GM19328 (cell line): Measurements from ENCODE around the gene IP6K3.

Experiments
- ATAC-seq: cut with Tn5 transposase; IDR thresholded peaks from one replicate; pipeline ENCODE4 v1.9.1; 2021; ENCODE audit warnings: mild to moderate bottlenecking, moderate library complexity; ENCODE audit not compliant: unreplicated experiment

IP6K3 gene

GRCh38 chr6:33777398-33778388, 31.0 kb upstream of the IP6K3 start:
- no peak for ATAC-seq

GRCh38 chr6:33776764-33777163, 30.1 kb upstream of the IP6K3 start:
- no peak for ATAC-seq

- no peak for ATAC-seq
These were observed 29.5 kb upstream of the IP6K3 start for GRCh38 chr6:33776186-33776585.

GRCh38 chr6:33774774-33775173, 28.1 kb upstream of the IP6K3 start:
- no peak for ATAC-seq

GRCh38 chr6:33772902-33773472, 26.3 kb upstream of the IP6K3 start:
- no peak for ATAC-seq

GRCh38 chr6:33772082-33772830, 25.6 kb upstream of the IP6K3 start:
- no peak for ATAC-seq

- ATAC-seq = no peak
These were observed 24.7 kb upstream of the IP6K3 start for GRCh38 chr6:33771146-33772081.

- ATAC-seq = no peak
These were observed 24.1 kb upstream of the IP6K3 start for GRCh38 chr6:33770833-33771145.

GRCh38 chr6:33770124-33770832, 23.6 kb upstream of the IP6K3 start:
- no peak for ATAC-seq

GRCh38 chr6:33769248-33769821, 22.6 kb upstream of the IP6K3 start:
- no peak for ATAC-seq

- no peak for ATAC-seq
These were observed 22.0 kb upstream of the IP6K3 start for GRCh38 chr6:33768644-33769120.

- ATAC-seq = no peak
These were observed 20.5 kb upstream of the IP6K3 start for GRCh38 chr6:33766921-33767907.

- no peak for ATAC-seq
These were observed 18.7 kb upstream of the IP6K3 start for GRCh38 chr6:33765368-33765767.

- no peak for ATAC-seq
These were observed 17.3 kb upstream of the IP6K3 start for GRCh38 chr6:33764036-33764435.

GRCh38 chr6:33763483-33763882, 16.8 kb upstream of the IP6K3 start:
- no peak for ATAC-seq

GRCh38 chr6:33762713-33763112, 16.0 kb upstream of the IP6K3 start:
- ATAC-seq = no peak

GRCh38 chr6:33761922-33762629, 15.4 kb upstream of the IP6K3 start:
- ATAC-seq = no peak

GRCh38 chr6:33761581-33761921, 14.8 kb upstream of the IP6K3 start:
- ATAC-seq = no peak
